ENCODE data around the gene AHDC1. TPM values are rescaled to one million over a fixed set of nuclear protein-coding genes. Genes with fewer than 3 reads are reported as not detected.
A peak's percentile ranks its signal among the peaks of the same experiment; 100 is the strongest.

The AHDC1 gene
- total RNA-seq, 1 experiment from 2014 or later: 18.4 TPM

GRCh38 chr1:27575840-27576331 lies 28.1 kb downstream of the AHDC1 start:
- H3K9me3 Mint-ChIP-seq (ENCODE audit: unreplicated experiment): no peaks in the 10 kb centered on the region
- H3K4me3 Mint-ChIP-seq (ENCODE audit: unreplicated experiment): peak overlapping the region; percentile 53
- BruUV-seq (replicated peaks): no TSS peak
- intact Hi-C loops (cut with micrococcal nuclease): loop anchor here (2.0 kb wide), 1 partner anchor 27 kb away; no protein-coding TSS in a partner anchor
- H3K27me3 Mint-ChIP-seq (ENCODE audit: insufficient read depth, unreplicated experiment): no peaks in the 10 kb centered on the region
- CTCF ChIA-PET: interaction anchor here (0.6 to 1.4 kb wide), 9 partner anchors 7 to 618 kb away, joined by 3 to 6 read pairs (median 3); no protein-coding TSS in a partner anchor
- H3K27ac Mint-ChIP-seq (ENCODE audit: low read depth, unreplicated experiment): no peak overlapping the region
- H3K4me1 Mint-ChIP-seq (ENCODE audit: insufficient read depth, unreplicated experiment): peaks cover 32% of the 10 kb centered on the region
- no peaks in the 10 kb centered on the region for H3K36me3 Mint-ChIP-seq (ENCODE audit: insufficient read depth, unreplicated experiment)
- TF ChIP-seq CTCF (IDR thresholded peaks at IDR 0.05; ENCODE audit: unreplicated experiment): no peak
- DNase-seq (ENCODE audit: unreplicated experiment): peak; percentile 49
- POLR2A ChIA-PET: interaction anchor here (0.9 to 2.7 kb wide), 8 partner anchors 9 to 110 kb away, joined by 3 to 9 read pairs (median 5); partner anchors contain the start of gene WASF2

GRCh38 chr1:27574871-27575831 lies 28.8 kb downstream of the AHDC1 start:
- no peaks in the 10 kb centered on the region for H3K27me3 Mint-ChIP-seq (ENCODE audit: insufficient read depth, unreplicated experiment)
- peak overlapping the region; percentile 53 for H3K4me3 Mint-ChIP-seq (ENCODE audit: unreplicated experiment)
- no peaks in the 10 kb centered on the region for H3K36me3 Mint-ChIP-seq (ENCODE audit: insufficient read depth, unreplicated experiment)
- peak; percentile 19 for TF ChIP-seq CTCF (IDR thresholded peaks at IDR 0.05; ENCODE audit: unreplicated experiment)
- H3K4me1 Mint-ChIP-seq (ENCODE audit: insufficient read depth, unreplicated experiment): peaks cover 38% of the 10 kb centered on the region
- ChIA-PET CTCF (interaction anchor here (0.8 to 1.4 kb wide), 5 partner anchors 10 to 41 kb away, joined by 3 to 4 read pairs (median 3); no protein-coding TSS in a partner anchor), POLR2A (interaction anchor here (0.6 to 2.7 kb wide), 11 partner anchors 10 to 263 kb away, joined by 3 to 9 read pairs (median 3); partner anchors contain the start of gene WASF2)
- intact Hi-C loops (cut with micrococcal nuclease): loop anchor here (2.0 kb wide), 1 partner anchor 28 kb away; no protein-coding TSS in a partner anchor
- DNase-seq (ENCODE audit: unreplicated experiment): peak; percentile 71
- H3K9me3 Mint-ChIP-seq (ENCODE audit: unreplicated experiment): no peaks in the 10 kb centered on the region
- BruUV-seq (replicated peaks): no TSS peak
- H3K27ac Mint-ChIP-seq (ENCODE audit: low read depth, unreplicated experiment): no peak overlapping the region

GRCh38 chr1:27574001-27574781 lies 29.8 kb downstream of the AHDC1 start:
- intact Hi-C loops (cut with micrococcal nuclease): loop anchor here (2.0 kb wide), 1 partner anchor 29 kb away; no protein-coding TSS in a partner anchor
- H3K4me3 Mint-ChIP-seq (ENCODE audit: unreplicated experiment): peak overlapping the region; percentile 53
- ChIA-PET POLR2A (interaction anchor here (0.9 to 1.4 kb wide), 4 partner anchors 19 to 84 kb away, joined by 3 to 5 read pairs (median 3); partner anchors contain the start of gene WASF2), CTCF (interaction anchor here (0.8 to 2.6 kb wide), 3 partner anchors 9 to 17 kb away, joined by 3 to 12 read pairs (median 4); no protein-coding TSS in a partner anchor)
- no peaks in the 10 kb centered on the region for H3K9me3 Mint-ChIP-seq (ENCODE audit: unreplicated experiment)
- TF ChIP-seq CTCF (IDR thresholded peaks at IDR 0.05; ENCODE audit: unreplicated experiment): no peak
- no TSS peak for BruUV-seq (replicated peaks)
- no peaks in the 10 kb centered on the region for H3K36me3 Mint-ChIP-seq (ENCODE audit: insufficient read depth, unreplicated experiment)
- no peak overlapping the region for H3K27ac Mint-ChIP-seq (ENCODE audit: low read depth, unreplicated experiment)
- H3K4me1 Mint-ChIP-seq (ENCODE audit: insufficient read depth, unreplicated experiment): peaks cover 41% of the 10 kb centered on the region
- no peaks in the 10 kb centered on the region for H3K27me3 Mint-ChIP-seq (ENCODE audit: insufficient read depth, unreplicated experiment)
- DNase-seq (ENCODE audit: unreplicated experiment): no peak

Data from MCF 10A (cell line).